ENCODE data around the gene COBLL1. TPM values are rescaled to one million over a fixed set of nuclear protein-coding genes. Genes with fewer than 3 reads are reported as not detected.

Gene COBLL1
- total RNA-seq, 1 experiment from 2014 or later = 5.9 TPM

- no peaks in the 10 kb centered on the region for H4K20me1 ChIP-seq (ENCODE audit: control insufficient read depth, insufficient read depth, insufficient read length)
- no peaks in the 10 kb centered on the region for H3K36me3 Mint-ChIP-seq (ENCODE audit: insufficient read depth in 1 of 3, low read depth in 3 of 3)
- no peak overlapping the region for H3K9ac ChIP-seq (ENCODE audit: extremely low read depth, insufficient read length, low read length)
- H2BK120ac ChIP-seq (ENCODE audit: low read depth, low read length, poor library complexity, severe bottlenecking) = no peak overlapping the region
- no peak overlapping the region for H4K91ac ChIP-seq (ENCODE audit: insufficient read length, low read depth, low read length)
- no peak overlapping the region for H3T11ph ChIP-seq (ENCODE audit: low read length)
- no peaks in the 10 kb centered on the region for H3K27me3 Mint-ChIP-seq (ENCODE audit: low read depth)
- no peak for TF ChIP-seq CTCF (conservative IDR thresholded peaks at IDR 0.05)
- no peaks in the 10 kb centered on the region for H3K9me3 Mint-ChIP-seq
- H2AK5ac ChIP-seq (ENCODE audit: insufficient read length, low read length) = no peak overlapping the region
- H4K8ac ChIP-seq (replicated peaks; ENCODE audit: insufficient read length, low read depth, low read length) = no peak overlapping the region
- no peak overlapping the region for H3K4ac ChIP-seq (ENCODE audit: low read depth, low read length)
- no peak overlapping the region for H2BK12ac ChIP-seq (ENCODE audit: insufficient read length, low read depth, low read length)
- no CpG with 5 or more reads among the region's 2 CpGs for WGBS (ENCODE audit: extremely low coverage, insufficient read length, low lambda C conversion rate)
- no peak overlapping the region for H3K4me3 Mint-ChIP-seq
- no peak overlapping the region for H2AFZ ChIP-seq (ENCODE audit: low read length)
- H3K14ac ChIP-seq (ENCODE audit: insufficient read depth, low read length) = no peak overlapping the region
- no peak overlapping the region for H3K27ac ChIP-seq (ENCODE audit: insufficient read length, low read depth, low read length)
- no peaks in the 10 kb centered on the region for H3K4me1 ChIP-seq (ENCODE audit: insufficient read depth, low read length)
- no peak overlapping the region for H3K23ac ChIP-seq (ENCODE audit: insufficient read length, low read depth, low read length)
- H2BK15ac ChIP-seq (ENCODE audit: low read depth, low read length) = no peak overlapping the region
- no peak overlapping the region for H3K56ac ChIP-seq (ENCODE audit: insufficient read length, low read depth, low read length)
- no peak overlapping the region for H4K5ac ChIP-seq (ENCODE audit: insufficient read length, low read depth, low read length)
- no peaks in the 10 kb centered on the region for H3K79me2 ChIP-seq (ENCODE audit: insufficient read depth, low read length)
- no peaks in the 10 kb centered on the region for H3K27me3 ChIP-seq (ENCODE audit: insufficient read depth, low read length)
- no peak overlapping the region for H3K4me2 ChIP-seq (ENCODE audit: insufficient read depth, insufficient read length, low read length)
- H3K18ac ChIP-seq (ENCODE audit: insufficient read length, low read depth, low read length) = no peak overlapping the region
- no peak for DNase-seq
- H3K27ac Mint-ChIP-seq = no peak overlapping the region
- H3K4me1 Mint-ChIP-seq = no peaks in the 10 kb centered on the region
- no peaks in the 10 kb centered on the region for H3K9me3 ChIP-seq (ENCODE audit: control insufficient read depth, low read depth, low read length)
- H2BK5ac ChIP-seq (ENCODE audit: insufficient read length, low read length) = no peak overlapping the region
- H3K23me2 ChIP-seq (ENCODE audit: insufficient read length, low read depth, low read length, poor library complexity, severe bottlenecking) = no peaks in the 10 kb centered on the region
- H3K79me1 ChIP-seq (ENCODE audit: insufficient read depth, low read depth, low read length, poor library complexity, severe bottlenecking) = no peaks in the 10 kb centered on the region
- no peak overlapping the region for H2BK20ac ChIP-seq (ENCODE audit: low read depth, low read length, poor library complexity, severe bottlenecking)
Observed at GRCh38 chr2:164760179-164760578, 81.4 kb downstream of the COBLL1 start.
